AG04449 (cell line): ENCODE data around the gene CACNA1H.

Source experiments
- CTCF ChIA-PET: fragments of 350-600 bp; formaldehyde crosslinking; extraction: SDS; loops from one replicate; lab custom pipeline; 2021; ENCODE audit warnings: antibody characterized with exemption; lab: Yijun Ruan, JAX
- POLR2A ChIA-PET: fragments of 400-600, 350-600 bp; formaldehyde crosslinking; extraction: SDS; loops from one replicate; lab custom pipeline; 2020; ENCODE audit warnings: antibody characterized with exemption, inconsistent platforms; lab: Yijun Ruan, JAX
- DNase-seq: peaks from one replicate; pipeline ENCODE4 v3.0.0-alpha.2; 2010; ENCODE audit warnings: low read depth, low spot score
- H3K4me3 ChIP-seq: 2 replicates; pipeline ENCODE4 v1.5.1; 2011; ENCODE audit warnings: low read depth, mild to moderate bottlenecking, control low read depth, low read length
- TF ChIP-seq, protein P1 (sequence below): IDR thresholded peaks from one replicate; pipeline ENCODE4 v1.5.1; 2011; ENCODE audit warnings: mild to moderate bottlenecking, moderate library complexity, low read length, control low read depth, inconsistent platforms; ENCODE audit not compliant: insufficient read depth; ENCODE audit errors: missing control alignments

CACNA1H gene

DNA sequence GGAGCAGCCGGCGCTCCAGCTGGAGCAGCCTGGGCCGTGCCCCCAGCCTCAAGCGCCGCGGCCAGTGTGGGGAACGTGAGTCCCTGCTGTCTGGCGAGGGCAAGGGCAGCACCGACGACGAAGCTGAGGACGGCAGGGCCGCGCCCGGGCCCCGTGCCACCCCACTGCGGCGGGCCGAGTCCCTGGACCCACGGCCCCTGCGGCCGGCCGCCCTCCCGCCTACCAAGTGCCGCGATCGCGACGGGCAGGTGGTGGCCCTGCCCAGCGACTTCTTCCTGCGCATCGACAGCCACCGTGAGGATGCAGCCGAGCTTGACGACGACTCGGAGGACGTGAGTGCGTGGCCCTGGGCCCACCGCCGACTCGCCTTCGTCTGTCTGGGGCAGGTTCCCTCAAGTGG is 56.2 kb downstream of the CACNA1H start:
- no peak overlapping the region for H3K4me3 ChIP-seq
- no peak for DNase-seq
- CTCF ChIA-PET, result no interaction called here
- POLR2A ChIA-PET, result no interaction called here
- TF ChIP-seq, protein P1, sequence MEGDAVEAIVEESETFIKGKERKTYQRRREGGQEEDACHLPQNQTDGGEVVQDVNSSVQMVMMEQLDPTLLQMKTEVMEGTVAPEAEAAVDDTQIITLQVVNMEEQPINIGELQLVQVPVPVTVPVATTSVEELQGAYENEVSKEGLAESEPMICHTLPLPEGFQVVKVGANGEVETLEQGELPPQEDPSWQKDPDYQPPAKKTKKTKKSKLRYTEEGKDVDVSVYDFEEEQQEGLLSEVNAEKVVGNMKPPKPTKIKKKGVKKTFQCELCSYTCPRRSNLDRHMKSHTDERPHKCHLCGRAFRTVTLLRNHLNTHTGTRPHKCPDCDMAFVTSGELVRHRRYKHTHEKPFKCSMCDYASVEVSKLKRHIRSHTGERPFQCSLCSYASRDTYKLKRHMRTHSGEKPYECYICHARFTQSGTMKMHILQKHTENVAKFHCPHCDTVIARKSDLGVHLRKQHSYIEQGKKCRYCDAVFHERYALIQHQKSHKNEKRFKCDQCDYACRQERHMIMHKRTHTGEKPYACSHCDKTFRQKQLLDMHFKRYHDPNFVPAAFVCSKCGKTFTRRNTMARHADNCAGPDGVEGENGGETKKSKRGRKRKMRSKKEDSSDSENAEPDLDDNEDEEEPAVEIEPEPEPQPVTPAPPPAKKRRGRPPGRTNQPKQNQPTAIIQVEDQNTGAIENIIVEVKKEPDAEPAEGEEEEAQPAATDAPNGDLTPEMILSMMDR, result no peak

GRCh38 chr16:1210461-1210860 is 57.6 kb downstream of the CACNA1H start:
- POLR2A ChIA-PET, result no interaction called here
- no peak for DNase-seq
- TF ChIP-seq, protein P1, result no peak
- CTCF ChIA-PET, result no interaction called here
- H3K4me3 ChIP-seq, result no peak overlapping the region

- DNase-seq, result no peak
- TF ChIP-seq, protein P1, result no peak
- ChIA-PET CTCF (no interaction called here), POLR2A (no interaction called here)
- no peak overlapping the region for H3K4me3 ChIP-seq
Observed at GRCh38 chr16:1211451-1212268, 58.8 kb downstream of the CACNA1H start.

- POLR2A ChIA-PET, result no interaction called here
- CTCF ChIA-PET, result no interaction called here
- TF ChIP-seq, protein P1, result no peak
Observed at GRCh38 chr16:1212616-1213194, 59.8 kb downstream of the CACNA1H start.

GRCh38 chr16:1213231-1213630 is 60.3 kb downstream of the CACNA1H start:
- ChIA-PET POLR2A (no interaction called here), CTCF (no interaction called here)
- no peak for DNase-seq
- H3K4me3 ChIP-seq, result no peak overlapping the region
- TF ChIP-seq, protein P1, result no peak

More at GRCh38 chr16:1212616-1213194, 59.8 kb downstream of the CACNA1H start:
- no peak for DNase-seq
- no peak overlapping the region for H3K4me3 ChIP-seq

- ChIA-PET CTCF (no interaction called here), POLR2A (no interaction called here)
- H3K4me3 ChIP-seq, result no peak overlapping the region
- TF ChIP-seq, protein P1, result no peak
- no peak for DNase-seq
Observed at GRCh38 chr16:1213796-1214372, 61.0 kb downstream of the CACNA1H start.
